CD4-positive, alpha-beta memory T cell (primary cell): ENCODE measurements around the gene IGF2BP2. TPM values are rescaled to one million over a fixed set of nuclear protein-coding genes. Genes with fewer than 3 reads are reported as not detected.

Experiments
- CTCF ChIA-PET: fragments of 350-600 bp; sonication (Branson Sonifier 250); formaldehyde crosslinking; loops from one replicate; lab custom pipeline; 2021; ENCODE audit warnings: inconsistent platforms; ENCODE audit not compliant: partially characterized antibody; lab: Charles Lee
- POLR2A ChIA-PET: fragments of 350-600 bp; sonication (Branson Sonifier 250); formaldehyde crosslinking; loops from one replicate; lab custom pipeline; 2021; ENCODE audit not compliant: partially characterized antibody; lab: Charles Lee
- DNase-seq, 5 donors: peaks; one replicate each; pipeline versions ENCODE4 v3.0.0 to v3.0.0-alpha.2; 2020 to 2022; ENCODE audit warnings: mixed read lengths in 1 of 5
- H3K27ac ChIP-seq: one replicate; pipeline ENCODE4 v1.7.0; 2013; ENCODE audit warnings: low read depth, low read length
- H3K27me3 ChIP-seq: 2 replicates; pipeline ENCODE4 v1.7.0; 2013; ENCODE audit warnings: mild to moderate bottlenecking, low read length, moderate library complexity; ENCODE audit not compliant: insufficient read depth
- H3K36me3 ChIP-seq: 2 replicates; pipeline ENCODE4 v1.7.0; 2013; ENCODE audit warnings: mild to moderate bottlenecking, low read length, moderate library complexity; ENCODE audit not compliant: insufficient read depth
- H3K4me1 ChIP-seq: 2 replicates; pipeline ENCODE4 v1.7.0; 2013; ENCODE audit warnings: mild to moderate bottlenecking, low read length, moderate library complexity; ENCODE audit not compliant: insufficient read depth
- H3K4me3 ChIP-seq, 2 donors: one replicate each; pipeline ENCODE4 v1.7.0; 2013; ENCODE audit warnings: low read length in 2 of 2, mild to moderate bottlenecking in 1 of 2
- H3K9me3 ChIP-seq, 2 donors: one replicate each; pipeline ENCODE4 v1.7.0; 2013; ENCODE audit warnings: low read length in 2 of 2, control low read depth in 1 of 2; ENCODE audit not compliant: control insufficient read depth in 1 of 2
- H3K27ac Mint-ChIP-seq, 7 donors: one replicate each; pipeline ENCODE4 v1.8.0; 2020 to 2021; ENCODE audit warnings: mixed read lengths in 7 of 7, mild to moderate bottlenecking in 6 of 7, inconsistent platforms in 3 of 7, moderate library complexity in 3 of 7
- H3K27me3 Mint-ChIP-seq, 2 donors: one replicate each; pipeline ENCODE4 v1.8.0; 2020 to 2021; ENCODE audit warnings: mixed read lengths in 2 of 2
- H3K36me3 Mint-ChIP-seq, 2 donors: one replicate each; pipeline ENCODE4 v1.8.0; 2020 to 2021; ENCODE audit warnings: mixed read lengths in 2 of 2, inconsistent platforms in 1 of 2, mild to moderate bottlenecking in 1 of 2
- H3K4me1 Mint-ChIP-seq, 4 donors: one replicate each; pipeline ENCODE4 v1.8.0; 2020 to 2021; ENCODE audit warnings: mixed read lengths in 4 of 4, mild to moderate bottlenecking in 1 of 4
- H3K4me3 Mint-ChIP-seq, 8 donors: one replicate each; pipeline ENCODE4 v1.8.0; 2020 to 2021; ENCODE audit warnings: mixed read lengths in 8 of 8, mild to moderate bottlenecking in 7 of 8, moderate library complexity in 6 of 8, inconsistent platforms in 3 of 8
- H3K9me3 Mint-ChIP-seq, 8 donors: one replicate each; pipeline ENCODE4 v1.8.0; 2020 to 2021; ENCODE audit warnings: mixed read lengths in 8 of 8, mild to moderate bottlenecking in 5 of 8, inconsistent platforms in 3 of 8, moderate library complexity in 1 of 8
- intact Hi-C: fragments of 100-400 bp; cut with micrococcal nuclease; formaldehyde crosslinking; loops from one replicate; pipeline ENCODE4 v1.15.1; 2023
- polyA plus RNA-seq, 2 donors: library from polyadenylated mRNA; unstranded; fragments of 300-500 nt; fragmentation: Illumina TruSeq; gene quantifications; one replicate each; pipeline ENCODE4 v1.2.3, GENCODE V29; 2021
- total RNA-seq, 2 experiments: library from RNA; stranded (reverse); gene quantifications; one replicate each; pipeline ENCODE4 v1.2.3, GENCODE V29; 2021

The IGF2BP2 gene
- total and polyA plus RNA-seq, 4 experiments from 2014 or later: not detected

DNA sequence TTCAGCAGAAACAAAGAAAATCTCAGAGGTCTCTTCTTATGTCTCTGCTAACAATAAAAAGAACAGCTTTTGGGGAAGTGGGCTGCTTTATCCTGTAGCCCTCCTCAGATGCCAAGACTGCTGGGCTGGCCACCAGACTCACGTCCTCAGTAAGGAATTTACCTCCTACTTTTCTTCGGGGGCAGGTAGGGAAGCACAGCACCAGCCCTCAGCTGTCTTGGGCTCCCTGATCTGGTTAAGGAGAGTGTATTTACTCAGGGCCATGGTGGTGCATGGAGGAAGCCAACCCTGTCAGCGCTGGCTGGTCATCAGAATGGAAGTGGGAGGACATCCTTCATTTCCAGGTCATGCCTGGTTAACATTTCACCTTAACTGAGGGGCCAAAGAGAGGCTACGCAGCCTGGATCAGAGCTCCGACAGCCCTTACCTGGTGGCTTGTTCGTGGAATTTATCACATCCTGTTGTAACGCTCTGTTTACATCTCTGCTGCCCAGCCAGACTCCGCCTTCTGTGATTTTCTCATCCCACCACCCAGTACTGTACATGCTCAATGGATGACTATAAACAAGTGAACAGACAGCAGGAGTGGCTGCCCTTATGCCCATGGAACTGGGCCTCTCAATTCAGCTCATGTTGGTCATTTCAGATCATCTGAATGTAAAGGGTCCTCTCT is 108.3 kb downstream of the IGF2BP2 start:
- H3K9me3 ChIP-seq: no peaks in the 10 kb centered on the region
- no peak overlapping the region for H3K27ac ChIP-seq
- no peaks in the 10 kb centered on the region for H3K27me3 ChIP-seq
- Mint-ChIP-seq H3K27me3 (peaks cover 13 to 17% of the 10 kb centered on the region in 2 donors), H3K27ac (no peak overlapping the region), H3K4me3 (no peak overlapping the region), H3K4me1 (no peaks in the 10 kb centered on the region), H3K36me3 (no peaks in the 10 kb centered on the region), H3K9me3 (peaks cover 0 to 2% (median 0%) of the 10 kb centered on the region in 8 donors)
- H3K4me1 ChIP-seq: no peaks in the 10 kb centered on the region
- no peak overlapping the region for H3K4me3 ChIP-seq
- H3K36me3 ChIP-seq: no peaks in the 10 kb centered on the region
- ChIA-PET CTCF (no interaction called here), POLR2A (no interaction called here)
- no peak for DNase-seq
- intact Hi-C loops: no loop called here

DNA sequence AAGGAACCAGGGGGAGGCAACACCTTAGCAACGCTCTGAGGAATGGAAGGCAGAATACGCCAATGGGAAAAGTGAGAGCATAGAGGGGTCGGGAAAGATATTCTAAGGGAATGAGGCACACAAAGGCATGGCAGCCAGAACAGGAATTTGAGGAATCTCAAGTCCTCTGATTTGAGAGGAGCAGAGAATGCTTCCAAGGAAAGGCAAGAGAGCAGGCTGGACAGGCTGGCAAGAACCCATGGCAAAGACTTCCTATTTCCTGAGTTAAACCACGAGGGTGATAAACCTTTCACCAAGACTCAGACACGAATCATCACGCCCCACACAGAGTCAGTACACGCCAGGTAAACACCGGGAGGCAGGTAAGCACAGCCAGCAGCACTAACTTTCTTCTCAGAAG is 109.8 kb downstream of the IGF2BP2 start:
- H3K36me3 Mint-ChIP-seq: no peaks in the 10 kb centered on the region
- POLR2A ChIA-PET: no interaction called here

DNA sequence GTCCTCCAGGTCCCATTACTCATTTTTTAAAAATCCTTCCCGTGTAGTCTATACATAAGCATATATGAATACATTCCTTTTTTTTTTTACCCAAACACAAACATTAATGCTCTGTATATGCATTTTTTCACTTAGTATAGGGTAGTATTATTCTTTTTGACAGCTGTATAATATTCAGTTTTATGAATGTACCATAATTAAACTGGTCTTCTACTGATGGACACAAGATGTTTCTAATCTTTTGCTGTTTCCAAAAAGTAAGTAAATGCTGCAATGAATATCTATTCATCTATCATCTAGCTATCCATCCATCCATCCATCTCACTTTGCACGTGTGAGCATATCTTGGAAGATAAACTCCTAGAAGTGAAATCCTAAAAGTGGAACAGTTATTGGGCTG is 110.8 kb downstream of the IGF2BP2 start:
- H3K9me3 ChIP-seq: no peaks in the 10 kb centered on the region
- Mint-ChIP-seq H3K27me3 (peaks cover 16 to 20% of the 10 kb centered on the region in 2 donors), H3K4me1 (no peaks in the 10 kb centered on the region)

More for the DNA sequence above, 109.8 kb downstream of the IGF2BP2 start:
- peaks cover 0 to 2% (median 0%) of the 10 kb centered on the region in 8 donors for H3K9me3 Mint-ChIP-seq
- CTCF ChIA-PET: no interaction called here
- no peak for DNase-seq
- no peaks in the 10 kb centered on the region for H3K36me3 ChIP-seq
- intact Hi-C loops: no loop called here
- H3K4me1 ChIP-seq: no peaks in the 10 kb centered on the region
- H3K4me3 ChIP-seq: no peak overlapping the region
- peaks cover 15 to 17% of the 10 kb centered on the region in 2 donors for H3K27me3 Mint-ChIP-seq
- no peak overlapping the region for H3K27ac Mint-ChIP-seq
- no peak overlapping the region for H3K4me3 Mint-ChIP-seq
- no peaks in the 10 kb centered on the region for H3K4me1 Mint-ChIP-seq
- no peaks in the 10 kb centered on the region for H3K9me3 ChIP-seq
- no peak overlapping the region for H3K27ac ChIP-seq
- H3K27me3 ChIP-seq: no peaks in the 10 kb centered on the region

DNA sequence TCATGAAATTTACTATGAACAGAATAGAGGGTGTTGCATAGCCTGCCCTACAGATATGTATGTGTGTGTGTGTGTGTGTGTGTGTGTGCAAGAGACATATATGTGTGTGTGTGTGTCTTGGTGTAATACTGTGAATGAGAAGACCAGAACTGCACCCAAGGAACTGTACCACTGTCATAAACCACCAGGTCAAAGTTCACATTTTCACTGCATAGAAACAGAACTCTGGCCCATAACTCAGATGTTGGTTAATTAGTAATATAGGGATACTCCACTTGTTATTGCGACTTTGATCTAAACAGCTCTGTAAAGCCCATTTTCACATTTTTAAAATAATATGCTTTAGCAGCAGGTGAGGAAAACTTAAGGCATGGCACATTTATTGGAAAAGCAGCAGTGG is 111.8 kb downstream of the IGF2BP2 start:
- Histone ChIP-seq H3K36me3 (no peaks in the 10 kb centered on the region), H3K27ac (no peak overlapping the region), H3K9me3 (no peaks in the 10 kb centered on the region), H3K4me3 (no peak overlapping the region), H3K27me3 (no peaks in the 10 kb centered on the region), H3K4me1 (no peaks in the 10 kb centered on the region)
- CTCF ChIA-PET: no interaction called here
- no peak overlapping the region for H3K27ac Mint-ChIP-seq
- peaks cover 18 to 23% of the 10 kb centered on the region in 2 donors for H3K27me3 Mint-ChIP-seq
- no peaks in the 10 kb centered on the region for H3K4me1 Mint-ChIP-seq
- H3K36me3 Mint-ChIP-seq: no peaks in the 10 kb centered on the region
- intact Hi-C loops: no loop called here
- POLR2A ChIA-PET: no interaction called here
- H3K9me3 Mint-ChIP-seq: peaks cover 0 to 2% (median 0%) of the 10 kb centered on the region in 8 donors
- DNase-seq: no peak
- H3K4me3 Mint-ChIP-seq: no peak overlapping the region

More for the DNA sequence above, 110.8 kb downstream of the IGF2BP2 start:
- CTCF ChIA-PET: no interaction called here
- Mint-ChIP-seq H3K4me3 (no peak overlapping the region), H3K27ac (no peak overlapping the region), H3K36me3 (no peaks in the 10 kb centered on the region), H3K9me3 (peaks cover 0 to 2% (median 0%) of the 10 kb centered on the region in 8 donors)
- intact Hi-C loops: no loop called here
- no peak for DNase-seq
- POLR2A ChIA-PET: no interaction called here
- Histone ChIP-seq H3K27ac (no peak overlapping the region), H3K4me1 (no peaks in the 10 kb centered on the region), H3K4me3 (no peak overlapping the region), H3K27me3 (no peaks in the 10 kb centered on the region), H3K36me3 (no peaks in the 10 kb centered on the region)

DNA sequence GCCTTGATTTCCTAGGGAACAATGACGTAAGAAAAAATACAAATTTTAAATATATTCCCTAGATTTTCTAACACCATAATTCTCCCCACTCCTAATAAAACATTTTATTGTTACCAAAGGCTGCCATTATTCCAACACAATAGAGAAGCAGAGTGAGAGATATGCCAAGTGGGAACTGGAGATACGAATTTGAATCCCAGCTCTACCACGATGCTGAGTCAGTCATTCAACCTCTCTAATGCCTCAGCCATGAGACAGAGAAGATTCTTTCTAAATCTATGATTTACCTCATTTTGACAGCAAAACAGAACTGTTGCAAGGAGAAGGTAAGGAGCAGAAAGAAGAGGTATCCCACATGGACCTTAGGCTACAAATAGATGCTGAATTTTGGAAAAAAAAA is 112.5 kb downstream of the IGF2BP2 start:
- Mint-ChIP-seq H3K9me3 (peaks cover 0 to 2% (median 0%) of the 10 kb centered on the region in 8 donors), H3K4me1 (no peaks in the 10 kb centered on the region), H3K27ac (no peak overlapping the region), H3K27me3 (peaks cover 21 to 26% of the 10 kb centered on the region in 2 donors), H3K4me3 (no peak overlapping the region), H3K36me3 (no peaks in the 10 kb centered on the region)
- Histone ChIP-seq H3K9me3 (no peaks in the 10 kb centered on the region), H3K4me1 (no peaks in the 10 kb centered on the region), H3K4me3 (no peak overlapping the region), H3K36me3 (no peaks in the 10 kb centered on the region), H3K27ac (no peak overlapping the region), H3K27me3 (no peaks in the 10 kb centered on the region)
- CTCF ChIA-PET: no interaction called here
- intact Hi-C loops: no loop called here
- DNase-seq: no peak
- POLR2A ChIA-PET: no interaction called here

DNA sequence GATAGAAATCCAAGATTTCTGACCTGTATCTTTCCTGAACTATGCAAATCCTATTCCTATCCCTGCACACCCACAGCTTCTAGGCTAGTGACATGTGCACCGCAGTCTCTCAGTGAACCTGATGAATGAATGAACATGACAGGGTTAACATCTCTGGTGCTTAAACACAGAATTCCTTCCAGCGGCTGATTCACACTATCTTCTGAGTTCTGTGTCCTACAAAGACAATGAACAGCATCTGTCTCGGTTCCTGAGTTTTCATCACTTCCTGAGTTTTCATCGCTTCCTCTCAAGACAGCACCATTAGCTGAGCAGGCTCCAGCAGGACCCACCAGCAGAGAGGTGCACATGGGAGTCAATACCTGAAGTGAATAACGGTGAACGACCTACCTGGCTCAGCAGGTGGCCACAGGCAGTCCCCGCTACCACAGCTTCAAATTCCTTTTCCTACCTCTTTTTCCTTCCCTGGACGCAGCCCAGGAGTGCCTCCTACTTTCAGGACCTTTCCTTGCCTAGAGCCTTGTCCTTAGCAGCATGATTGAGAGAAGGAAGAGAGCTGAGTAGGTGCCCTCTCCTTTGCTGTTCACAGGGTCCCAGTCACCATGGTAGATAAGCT is 113.5 kb downstream of the IGF2BP2 start:
- intact Hi-C loops: no loop called here

DNA sequence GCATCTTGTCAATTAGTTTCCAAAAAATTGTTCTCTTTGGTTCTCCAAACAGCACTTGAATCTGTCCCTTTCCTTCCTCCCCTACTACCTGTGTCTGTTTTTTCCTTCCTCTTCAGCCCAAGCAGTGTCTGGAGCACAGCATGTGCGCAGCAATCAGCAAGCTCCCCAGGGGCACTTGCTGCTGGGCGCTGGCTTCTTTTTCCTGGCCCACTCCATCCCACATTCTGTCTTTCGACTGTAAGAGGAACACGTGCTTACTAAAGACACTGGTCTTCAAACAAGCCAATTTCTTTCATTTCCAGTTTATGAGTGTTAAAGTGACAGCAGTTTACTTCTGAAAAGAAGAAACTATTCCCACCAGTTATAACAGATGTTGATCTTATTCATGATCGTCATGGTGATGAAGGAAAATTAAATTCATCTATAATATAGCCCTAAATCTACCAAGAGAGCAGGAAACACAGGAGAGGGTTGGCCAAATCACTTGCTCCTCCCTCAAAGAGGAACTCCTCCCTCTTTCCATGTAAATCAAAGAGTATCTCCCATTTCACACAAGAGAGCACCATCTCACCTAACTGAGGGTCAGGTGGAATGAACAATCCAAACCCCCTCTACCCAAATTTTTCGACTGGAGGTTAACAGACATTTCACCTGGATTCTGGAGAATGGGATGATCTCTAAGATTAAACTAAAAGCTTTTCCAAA is 115.4 kb downstream of the IGF2BP2 start:
- Mint-ChIP-seq H3K9me3 (peaks cover 0 to 2% (median 0%) of the 10 kb centered on the region in 8 donors), H3K27ac (no peak overlapping the region), H3K4me3 (no peak overlapping the region), H3K27me3 (peaks cover 12 to 23% of the 10 kb centered on the region in 2 donors), H3K4me1 (no peaks in the 10 kb centered on the region), H3K36me3 (no peaks in the 10 kb centered on the region)
- H3K27me3 ChIP-seq: no peaks in the 10 kb centered on the region
- no peaks in the 10 kb centered on the region for H3K36me3 ChIP-seq
- intact Hi-C loops: no loop called here
- POLR2A ChIA-PET: no interaction called here
- no peak for DNase-seq
- CTCF ChIA-PET: interaction anchor here (0.7 kb wide), 1 partner anchor 352 kb away, joined by 3 read pairs; no protein-coding TSS in a partner anchor
- no peaks in the 10 kb centered on the region for H3K4me1 ChIP-seq
- H3K9me3 ChIP-seq: no peaks in the 10 kb centered on the region
- no peak overlapping the region for H3K4me3 ChIP-seq
- H3K27ac ChIP-seq: no peak overlapping the region

More for the DNA sequence above, 113.5 kb downstream of the IGF2BP2 start:
- ChIA-PET POLR2A (no interaction called here), CTCF (no interaction called here)
- Histone ChIP-seq H3K36me3 (no peaks in the 10 kb centered on the region), H3K4me1 (no peaks in the 10 kb centered on the region), H3K27me3 (no peaks in the 10 kb centered on the region), H3K9me3 (no peaks in the 10 kb centered on the region), H3K4me3 (no peak overlapping the region), H3K27ac (no peak overlapping the region)
- H3K4me1 Mint-ChIP-seq: no peaks in the 10 kb centered on the region
- peaks cover 20 to 22% of the 10 kb centered on the region in 2 donors for H3K27me3 Mint-ChIP-seq
- H3K27ac Mint-ChIP-seq: no peak overlapping the region
- no peak for DNase-seq
- H3K4me3 Mint-ChIP-seq: no peak overlapping the region
- H3K36me3 Mint-ChIP-seq: no peaks in the 10 kb centered on the region
- H3K9me3 Mint-ChIP-seq: peaks cover 0 to 2% (median 0%) of the 10 kb centered on the region in 8 donors
